ENCODE results near the gene EID1. TPM values are rescaled to one million over a fixed set of nuclear protein-coding genes. Genes with fewer than 3 reads are reported as not detected.

EID1 gene
- polyA plus RNA-seq, 1 of the 3 experiments (the other 2 are of a cell fraction), result 228 TPM

- ChIA-PET CTCF (interaction anchor here (1.1 to 4.1 kb wide), 4 partner anchors 214 to 1287 kb away, joined by 3 to 29 read pairs (median 8); no protein-coding TSS in a partner anchor), POLR2A (no interaction called here)
- Histone ChIP-seq H3K4me2 (no peak overlapping the region), H3K36me3 (replicated peaks in 1 of 2; ENCODE audit: control insufficient read depth in 1 of 2, insufficient read depth in 2 of 2, low read length in 1 of 2) (no peaks in the 10 kb centered on the region), H3K4me1 (ENCODE audit: control insufficient read depth in 1 of 2, insufficient read depth in 2 of 2, low read depth in 1 of 2, low read length in 1 of 2) (peaks cover 16 to 24% of the 10 kb centered on the region in 2 experiments; a peak in 3 of 4 replicates), H3K4me3 (ENCODE audit: low read depth in 2 of 2, low read length in 1 of 2) (no peak overlapping the region), H3K27ac (ENCODE audit: low read depth in 2 of 2, low read length in 1 of 2) (no peak overlapping the region), H3K9ac (no peak overlapping the region), H3K9me3 (no peaks in the 10 kb centered on the region), H3F3A (replicated peaks; ENCODE audit: insufficient read depth) (no peaks in the 10 kb centered on the region), H3K9me2 (no peaks in the 10 kb centered on the region), H3K79me2 (ENCODE audit: insufficient read depth) (no peaks in the 10 kb centered on the region), H3K27me3 (ENCODE audit: insufficient read depth) (no peaks in the 10 kb centered on the region), H4K20me1 (ENCODE audit: insufficient read depth) (no peaks in the 10 kb centered on the region), H2AFZ (ENCODE audit: low read depth) (no peak overlapping the region)
- WGBS (ENCODE audit: low lambda C conversion rate), result 81% methylated on average over 2 of the region's 2 CpGs
- no peak for DNase-seq
- no peak for TF ChIP-seq MEF2A (IDR thresholded peaks at IDR 0.05; ENCODE audit: borderline replicate concordance, low read depth)
- no peak for TF ChIP-seq RAD21 (IDR thresholded peaks at IDR 0.05; ENCODE audit: low read length)
- no peak for TF ChIP-seq CHD2 (IDR thresholded peaks at IDR 0.05; ENCODE audit: low read length, partially characterized antibody)
- TF ChIP-seq MXI1 (IDR thresholded peaks at IDR 0.05; ENCODE audit: low read depth, low read length), result no peak
- no peak for TF ChIP-seq TAF1 (IDR thresholded peaks at IDR 0.05; ENCODE audit: borderline replicate concordance, low read depth, low read length)
- TF ChIP-seq PBX3 (IDR thresholded peaks at IDR 0.05), result no peak
- TF ChIP-seq NRF1 (IDR thresholded peaks at IDR 0.05; ENCODE audit: low read depth, low read length), result no peak
- TF ChIP-seq GATA2 (CRISPR knock-in tag; IDR thresholded peaks at IDR 0.05), result no peak
- no peak for TF ChIP-seq TEAD4 (IDR thresholded peaks at IDR 0.05; ENCODE audit: borderline replicate concordance, insufficient read depth)
- no peak for TF ChIP-seq POLR2AphosphoS5 (IDR thresholded peaks at IDR 0.05; ENCODE audit: low read depth, low read length)
- TF ChIP-seq GABPA (IDR thresholded peaks at IDR 0.05; ENCODE audit: low read depth), result no peak
- no peak for TF ChIP-seq REST (IDR thresholded peaks at IDR 0.05; ENCODE audit: low read depth, low read length)
- no peak for TF ChIP-seq RXRA (IDR thresholded peaks at IDR 0.05; ENCODE audit: borderline replicate concordance, low read depth)
- no peak for TF ChIP-seq TCF12 (IDR thresholded peaks at IDR 0.05)
These were observed 19.5 kb upstream of the EID1 start for GRCh38 chr15:48858401-48858800.

GRCh38 chr15:48859426-48859825, 18.5 kb upstream of the EID1 start:
- Histone ChIP-seq H2AFZ (ENCODE audit: low read depth) (no peak overlapping the region), H4K20me1 (ENCODE audit: insufficient read depth) (no peaks in the 10 kb centered on the region), H3K4me2 (no peak overlapping the region), H3K36me3 (replicated peaks in 1 of 2; ENCODE audit: control insufficient read depth in 1 of 2, insufficient read depth in 2 of 2, low read length in 1 of 2) (no peaks in the 10 kb centered on the region), H3K27ac (ENCODE audit: low read depth in 2 of 2, low read length in 1 of 2) (no peak overlapping the region), H3K4me1 (ENCODE audit: control insufficient read depth in 1 of 2, insufficient read depth in 2 of 2, low read depth in 1 of 2, low read length in 1 of 2) (peaks cover 16 to 24% of the 10 kb centered on the region in 2 experiments; a peak in 3 of 4 replicates), H3K79me2 (ENCODE audit: insufficient read depth) (no peaks in the 10 kb centered on the region), H3K4me3 (ENCODE audit: low read depth in 2 of 2, low read length in 1 of 2) (no peak overlapping the region), H3K9ac (no peak overlapping the region), H3K9me2 (no peaks in the 10 kb centered on the region), H3F3A (replicated peaks; ENCODE audit: insufficient read depth) (no peaks in the 10 kb centered on the region), H3K27me3 (ENCODE audit: insufficient read depth) (no peaks in the 10 kb centered on the region), H3K9me3 (no peaks in the 10 kb centered on the region)
- no peak for DNase-seq
- POLR2A ChIA-PET, result no interaction called here
- 93% methylated on average over 2 of the region's 2 CpGs for WGBS (ENCODE audit: low lambda C conversion rate)
- CTCF ChIA-PET, result interaction anchor here (0.8 to 4.1 kb wide), 7 partner anchors 16 to 1286 kb away, joined by 3 to 68 read pairs (median 10); partner anchors contain the start of gene SECISBP2L
- no peak for TF ChIP-seq CHD2 (IDR thresholded peaks at IDR 0.05; ENCODE audit: low read length, partially characterized antibody)
- TF ChIP-seq FOXJ3 (CRISPR knock-in tag; IDR thresholded peaks at IDR 0.05), result no peak
- no peak for TF ChIP-seq EZH2phosphoT487 (IDR thresholded peaks at IDR 0.05; ENCODE audit: borderline replicate concordance, low read depth)
- TF ChIP-seq MEF2A (IDR thresholded peaks at IDR 0.05; ENCODE audit: borderline replicate concordance, low read depth), result no peak
- no peak for TF ChIP-seq FOXM1 (IDR thresholded peaks at IDR 0.05; ENCODE audit: low read depth)
- no peak for TF ChIP-seq EP300 (IDR thresholded peaks at IDR 0.05; ENCODE audit: borderline replicate concordance in 1 of 2, low read depth in 1 of 2, low read length in 1 of 2)
- TF ChIP-seq USF2 (IDR thresholded peaks at IDR 0.05; ENCODE audit: borderline replicate concordance, low read depth, low read length), result no peak
- TF ChIP-seq JUND (IDR thresholded peaks at IDR 0.05), result no peak
- TF ChIP-seq TAF1 (IDR thresholded peaks at IDR 0.05; ENCODE audit: borderline replicate concordance, low read depth, low read length), result no peak
- no peak for TF ChIP-seq GABPA (IDR thresholded peaks at IDR 0.05; ENCODE audit: low read depth)
